HG03066 (cell line): Measurements from ENCODE around the gene PADI3.
"Not testable (repeated sequence)": the region's sequence is repeated elsewhere in the genome, so short reads cannot be mapped to it uniquely, and the experiment has no call there.

Source experiments
- ATAC-seq: cut with Tn5 transposase; IDR thresholded peaks from one replicate; pipeline ENCODE4 v1.9.1; 2021; ENCODE audit warnings: low read depth; ENCODE audit not compliant: unreplicated experiment

Gene PADI3

DNA sequence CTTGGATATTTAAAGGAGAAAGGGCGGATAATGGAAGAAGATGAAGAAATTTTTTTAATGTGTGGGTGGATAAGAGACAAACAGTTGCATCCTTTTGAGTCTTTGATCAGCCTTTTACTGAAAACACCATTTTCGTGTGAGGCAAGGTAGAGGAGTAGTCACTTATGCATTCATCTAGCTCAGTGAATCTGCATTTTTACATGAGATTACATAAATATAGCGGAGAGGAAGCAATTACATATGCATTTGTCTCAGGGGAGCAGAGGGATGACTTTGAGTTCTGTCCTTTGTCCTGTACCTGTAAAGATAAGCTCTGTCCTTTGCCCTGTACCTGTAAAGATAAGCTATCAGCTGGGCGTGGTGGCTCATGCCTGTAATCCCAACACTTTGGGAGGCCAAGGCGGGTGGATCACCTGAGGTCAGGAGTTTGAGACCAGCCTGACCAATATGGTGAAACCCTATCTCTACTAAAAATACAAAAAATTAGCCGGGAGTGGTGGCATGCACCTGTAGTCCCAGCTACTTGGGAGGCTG is 73.0 kb downstream of the PADI3 start:
- ATAC-seq = not testable (repeated sequence)

DNA sequence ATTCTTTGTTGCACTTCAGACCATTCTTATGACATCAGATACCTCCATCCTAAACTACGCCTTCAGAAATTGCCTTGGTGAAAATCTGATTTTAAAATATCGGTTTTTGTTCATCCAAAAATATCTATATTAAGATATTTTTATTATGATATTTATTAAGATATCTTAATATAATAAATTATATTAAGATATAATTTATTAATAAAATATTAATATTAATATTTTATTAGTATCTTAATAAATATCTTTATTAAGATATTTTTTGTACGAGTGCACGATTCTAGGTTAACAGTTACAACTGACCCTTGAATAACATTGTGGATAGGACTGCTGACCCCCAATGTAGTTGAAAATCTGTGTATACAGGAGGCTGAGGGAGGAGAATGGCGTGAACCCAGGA is 80.0 kb downstream of the PADI3 start:
- ATAC-seq = no peak

DNA sequence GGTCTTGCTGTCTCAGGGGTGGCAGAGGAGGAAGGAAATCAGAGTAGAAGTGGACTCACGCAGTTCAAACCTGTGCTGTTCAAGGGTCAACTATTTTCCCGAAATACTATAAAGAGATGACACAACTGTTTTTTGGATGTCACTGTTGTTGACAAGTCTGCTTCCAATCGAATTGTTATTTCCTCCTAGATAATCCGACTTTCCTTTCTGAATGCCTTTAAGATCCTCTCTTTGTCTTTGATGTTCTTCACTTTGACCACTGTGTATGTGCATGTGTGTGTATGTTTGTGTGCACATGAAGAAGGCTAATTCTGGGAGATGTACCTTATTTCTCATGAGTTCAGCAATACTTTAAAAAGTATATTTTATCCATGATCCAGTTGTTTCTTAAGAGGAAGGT is 80.7 kb downstream of the PADI3 start:
- no peak for ATAC-seq

DNA sequence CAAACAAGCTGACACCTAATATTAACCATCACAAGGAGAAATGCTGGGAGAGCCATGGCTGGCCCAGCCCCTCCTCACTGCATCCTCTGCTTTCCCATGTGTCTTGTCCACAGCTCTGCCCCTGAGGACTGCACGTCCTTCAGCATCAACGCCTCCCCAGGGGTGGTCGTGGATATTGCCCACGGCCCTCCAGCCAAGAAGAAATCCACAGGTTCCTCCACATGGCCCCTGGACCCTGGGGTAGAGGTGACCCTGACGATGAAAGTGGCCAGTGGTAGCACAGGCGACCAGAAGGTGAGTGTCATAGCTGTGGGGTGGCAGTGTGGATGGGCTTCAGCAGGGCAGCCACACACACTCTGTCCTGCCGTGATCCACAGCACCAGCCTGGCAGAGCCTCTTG is 82.0 kb downstream of the PADI3 start:
- no peak for ATAC-seq

DNA sequence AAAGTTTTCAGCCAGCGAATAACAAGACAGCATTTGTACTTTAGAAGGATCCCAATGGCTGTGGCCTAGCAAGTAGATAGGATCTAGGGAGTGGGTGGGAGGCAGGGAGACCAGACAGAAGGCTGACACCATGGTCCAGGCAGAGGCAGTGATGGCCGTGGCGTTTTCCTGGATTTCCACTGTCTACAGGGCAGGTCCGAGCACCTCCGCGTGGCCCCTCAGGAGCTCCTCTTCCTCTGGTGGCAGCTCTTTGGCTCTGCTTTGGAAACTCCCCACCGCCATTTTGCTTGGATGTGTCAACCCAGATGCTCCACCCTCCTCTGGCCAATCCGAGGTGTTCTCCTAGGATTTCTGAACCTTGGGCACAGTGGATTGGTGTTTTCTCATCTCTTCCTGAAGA is 84.2 kb downstream of the PADI3 start:
- ATAC-seq = no peak
